Nephron (organoid): ENCODE measurements around the gene TES.

Source experiments
- H3K27ac Mint-ChIP-seq, 3 experiments: 2 replicates each; pipeline ENCODE4 v1.8.0; 2020; ENCODE audit warnings: mixed read lengths in 3 of 3, mild to moderate bottlenecking in 2 of 3, moderate library complexity in 1 of 3
- H3K27me3 Mint-ChIP-seq: 2 replicates; pipeline ENCODE4 v1.8.0; 2021; ENCODE audit warnings: low read depth, mild to moderate bottlenecking, moderate library complexity, mixed read lengths
- H3K36me3 Mint-ChIP-seq: 2 replicates; pipeline ENCODE4 v1.8.0; 2020; ENCODE audit warnings: low read depth, mixed read lengths
- H3K4me1 Mint-ChIP-seq: 2 replicates; pipeline ENCODE4 v1.8.0; 2020; ENCODE audit warnings: mixed read lengths
- H3K4me3 Mint-ChIP-seq, 3 experiments: 2 replicates each; pipeline ENCODE4 v1.8.0; 2020; ENCODE audit warnings: mild to moderate bottlenecking in 3 of 3, mixed read lengths in 3 of 3, moderate library complexity in 2 of 3
- H3K9me3 Mint-ChIP-seq: 2 replicates; pipeline ENCODE4 v1.8.0; 2020; ENCODE audit warnings: mixed read lengths
- CTCF ChIP-seq, 3 experiments: fragments of 200-600 bp; sonication (generic); IDR thresholded peaks; one replicate each; pipeline ENCODE4 v1.5.0; 2021; ENCODE audit warnings: antibody characterized with exemption in 3 of 3; ENCODE audit not compliant: unreplicated experiment in 3 of 3

Gene TES

GRCh38 chr7:116259871-116260440 lies 49.6 kb downstream of the TES start:
- no peak overlapping the region for H3K27ac Mint-ChIP-seq
- no peaks in the 10 kb centered on the region for H3K9me3 Mint-ChIP-seq
- H3K27me3 Mint-ChIP-seq: peaks cover 6% of the 10 kb centered on the region
- TF ChIP-seq CTCF (IDR thresholded peaks at IDR 0.05; ENCODE audit: unreplicated experiment in 3 of 3): no peak
- peaks cover 15% of the 10 kb centered on the region for H3K36me3 Mint-ChIP-seq
- no peak overlapping the region for H3K4me3 Mint-ChIP-seq
- H3K4me1 Mint-ChIP-seq: peaks cover 5% of the 10 kb centered on the region

DNA sequence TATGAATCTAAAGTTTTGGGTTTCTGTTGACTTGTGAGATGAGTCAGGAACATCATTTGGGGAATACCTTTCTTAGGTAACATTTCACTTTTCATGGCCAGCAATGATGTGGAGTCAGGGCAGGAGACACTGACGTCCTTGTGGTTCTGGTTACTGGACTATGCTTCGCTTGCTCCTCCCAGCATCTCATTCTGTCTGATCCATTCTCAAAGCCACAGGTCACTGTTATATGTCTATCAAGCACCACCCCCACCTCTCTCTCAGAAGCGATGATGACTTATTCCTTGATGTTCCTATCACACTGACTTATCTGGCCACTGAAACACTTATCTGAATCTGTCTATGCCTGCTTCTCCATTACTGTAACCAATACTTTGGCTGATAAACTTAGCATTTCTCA lies 51.6 kb downstream of the TES start:
- H3K4me1 Mint-ChIP-seq: peaks cover 5% of the 10 kb centered on the region
- H3K4me3 Mint-ChIP-seq: no peak overlapping the region
- no peak overlapping the region for H3K27ac Mint-ChIP-seq
- peaks cover 13% of the 10 kb centered on the region for H3K36me3 Mint-ChIP-seq
- no peaks in the 10 kb centered on the region for H3K9me3 Mint-ChIP-seq
- no peak for TF ChIP-seq CTCF (IDR thresholded peaks at IDR 0.05; ENCODE audit: unreplicated experiment in 3 of 3)
- peaks cover 6% of the 10 kb centered on the region for H3K27me3 Mint-ChIP-seq

GRCh38 chr7:116265881-116266280 lies 55.5 kb downstream of the TES start:
- Mint-ChIP-seq H3K27me3 (peaks cover 9% of the 10 kb centered on the region), H3K36me3 (no peaks in the 10 kb centered on the region), H3K27ac (no peak overlapping the region), H3K4me1 (peaks cover 5% of the 10 kb centered on the region), H3K4me3 (no peak overlapping the region), H3K9me3 (no peaks in the 10 kb centered on the region)
- no peak for TF ChIP-seq CTCF (IDR thresholded peaks at IDR 0.05; ENCODE audit: unreplicated experiment in 3 of 3)

DNA sequence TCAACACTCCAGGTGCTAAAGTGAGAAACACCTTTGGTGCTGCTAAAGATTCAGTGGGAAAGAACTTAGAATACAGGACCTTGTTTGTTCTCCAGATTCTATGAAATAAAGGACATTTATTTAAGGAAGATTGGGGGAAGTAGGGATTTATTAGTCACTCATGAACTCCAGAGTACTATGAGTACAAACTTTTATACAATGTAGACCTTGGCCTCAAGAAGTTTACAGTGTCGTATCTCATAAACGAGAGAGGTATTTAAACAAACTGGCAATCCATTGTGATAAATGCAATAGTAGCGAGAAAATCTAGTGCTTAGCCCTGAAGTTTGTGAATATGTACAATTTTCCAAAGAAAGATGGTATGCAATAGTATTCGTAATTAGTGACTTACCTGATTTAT lies 59.1 kb downstream of the TES start:
- H3K36me3 Mint-ChIP-seq: no peaks in the 10 kb centered on the region
- TF ChIP-seq CTCF (IDR thresholded peaks at IDR 0.05; ENCODE audit: unreplicated experiment in 3 of 3): no peak
- H3K27ac Mint-ChIP-seq: no peak overlapping the region
- H3K4me3 Mint-ChIP-seq: no peak overlapping the region
- peaks cover 3% of the 10 kb centered on the region for H3K27me3 Mint-ChIP-seq
- peaks cover 19% of the 10 kb centered on the region for H3K4me1 Mint-ChIP-seq
- no peaks in the 10 kb centered on the region for H3K9me3 Mint-ChIP-seq

DNA sequence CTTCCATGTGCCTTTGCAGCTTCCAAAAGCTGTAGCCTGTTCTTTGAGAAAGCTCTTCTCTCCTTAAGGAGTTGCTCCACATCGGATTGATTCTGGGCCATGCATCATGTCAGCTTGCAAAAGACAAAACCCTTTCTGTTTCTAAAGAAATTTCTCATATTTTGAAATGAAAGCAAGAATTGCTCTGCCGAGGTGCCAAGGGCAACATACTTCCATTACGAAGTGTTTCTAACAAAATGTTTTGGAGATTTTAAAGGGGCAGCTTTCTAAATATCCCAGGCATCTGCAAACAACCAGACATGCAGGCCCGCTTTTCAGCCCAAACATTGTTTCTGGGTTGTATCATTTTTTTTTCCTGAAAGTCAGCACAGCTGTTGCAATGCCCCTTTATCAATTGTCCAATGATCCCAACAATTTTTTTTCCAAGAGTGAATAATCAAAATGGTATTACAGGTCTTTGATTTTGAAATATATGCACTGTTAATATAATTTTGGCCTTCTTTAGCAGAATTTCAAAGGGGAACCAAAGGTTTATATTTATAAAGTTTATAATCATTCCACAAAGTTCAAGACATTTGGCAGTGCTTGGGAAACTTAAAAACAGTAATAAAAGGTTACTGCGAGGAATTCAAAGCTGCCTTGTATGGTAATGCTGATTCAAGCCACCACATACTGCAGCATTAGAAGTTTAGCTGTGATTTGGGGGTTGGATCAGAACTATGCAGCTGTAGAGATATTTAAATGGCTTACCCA lies 61.0 kb downstream of the TES start:
- Mint-ChIP-seq H3K27ac (peak overlapping the region in 2 of 3 experiments; percentile 57 to 95), H3K27me3 (peaks cover 3% of the 10 kb centered on the region), H3K36me3 (no peaks in the 10 kb centered on the region), H3K9me3 (no peaks in the 10 kb centered on the region), H3K4me1 (peaks cover 19% of the 10 kb centered on the region), H3K4me3 (peak overlapping the region in 1 of 3 experiments; percentile 11)
- TF ChIP-seq CTCF (IDR thresholded peaks at IDR 0.05; ENCODE audit: unreplicated experiment in 3 of 3): no peak
